Endothelial cell of umbilical vein (primary cell): ENCODE results near the gene MPST. TPM values are rescaled to one million over a fixed set of nuclear protein-coding genes. Genes with fewer than 3 reads are reported as not detected.

Source experiments
- BruUV-seq: library from RNA; stranded (reverse); fragments of 400-500 nt; replicated peaks from 2 replicates; lab custom pipeline; 2021; lab: Mats Ljungman, UMichigan
- CTCF ChIA-PET: fragments of 300-600, 350-600 bp; sonication (Branson Sonifier 250); formaldehyde crosslinking; loops from one replicate; lab custom pipeline; 2021; ENCODE audit warnings: antibody characterized with exemption, inconsistent platforms; lab: Charles Lee
- POLR2A ChIA-PET: fragments of 300-600, 350-600 bp; sonication (Branson Sonifier 250); formaldehyde crosslinking; loops from one replicate; lab custom pipeline; 2021; ENCODE audit warnings: antibody characterized with exemption, inconsistent platforms; lab: Charles Lee
- DNase-seq: peaks from one replicate; pipeline ENCODE4 v3.0.0-alpha.2; 2011; ENCODE audit warnings: low read depth, low spot score
- FAIRE-seq: peaks from 2 replicates; lab custom pipeline; 2011; peaks lifted over from hg19 to GRCh38; lab: Jason Lieb, UNC
- H2AFZ ChIP-seq: 2 replicates; pipeline ENCODE4 v1.6.0; 2012; ENCODE audit warnings: low read depth, low read length, control low read depth, inconsistent platforms
- H3K27ac ChIP-seq: 2 replicates; pipeline ENCODE4 v1.5.1; 2011; ENCODE audit warnings: low read depth, mild to moderate bottlenecking, control low read depth, low read length, moderate library complexity; ENCODE audit not compliant: insufficient read depth
- H3K27me3 ChIP-seq, 2 experiments: 2 replicates each; pipeline versions ENCODE4 v1.6.0 to v1.6.1; 2011; ENCODE audit warnings: low read length in 2 of 2, mixed read lengths in 1 of 2; ENCODE audit not compliant: control insufficient read depth in 2 of 2, insufficient read depth in 2 of 2
- H3K36me3 ChIP-seq, 2 experiments: 2 replicates in 1 of 2; 3 replicates in 1 of 2; pipeline ENCODE4 v1.5.1; 2011; ENCODE audit warnings: low read length in 2 of 2, mild to moderate bottlenecking in 1 of 2, moderate library complexity in 1 of 2; ENCODE audit not compliant: control insufficient read depth in 2 of 2, insufficient read depth in 2 of 2; ENCODE audit errors: extremely low read depth in 1 of 2
- H3K4me1 ChIP-seq: 3 replicates; pipeline ENCODE4 v1.5.1; 2011; ENCODE audit warnings: mild to moderate bottlenecking, low read length; ENCODE audit not compliant: control insufficient read depth, insufficient read depth; ENCODE audit errors: extremely low read depth
- H3K4me2 ChIP-seq: 2 replicates; pipeline ENCODE4 v1.6.1; 2011; ENCODE audit warnings: low read length, control low read depth, mixed read lengths; ENCODE audit not compliant: insufficient read depth
- H3K4me3 ChIP-seq, 3 experiments: fragments of 200-600 bp in 1 of 3; sonication (generic), shearing (Covaris generic) in 1 of 3; replicated peaks in 1 of 3; 2 replicates each; pipeline ENCODE4 v1.5.1; 2011 to 2016; ENCODE audit warnings: control low read depth in 3 of 3, low read length in 3 of 3, mild to moderate bottlenecking in 2 of 3, inconsistent platforms in 1 of 3, low read depth in 1 of 3, moderate library complexity in 1 of 3; ENCODE audit not compliant: insufficient read depth in 1 of 3
- H3K79me2 ChIP-seq: 2 replicates; pipeline ENCODE4 v1.6.0; 2012; ENCODE audit warnings: low read length, inconsistent platforms; ENCODE audit not compliant: control insufficient read depth, insufficient read depth
- H3K9ac ChIP-seq: replicated peaks from 2 replicates; pipeline ENCODE3; 2011; ENCODE audit warnings: low read length, control low read depth; ENCODE audit not compliant: insufficient read depth; ENCODE audit errors: extremely low read depth
- H3K9me1 ChIP-seq: replicated peaks from 3 replicates; pipeline ENCODE4 v1.6.0; 2011; ENCODE audit warnings: mild to moderate bottlenecking, low read length; ENCODE audit not compliant: control insufficient read depth, insufficient read depth; ENCODE audit errors: extremely low read depth
- H3K9me3 ChIP-seq: replicated peaks from 2 replicates; pipeline ENCODE4 v1.5.1; 2012; ENCODE audit warnings: low read length, inconsistent platforms; ENCODE audit not compliant: control insufficient read depth, insufficient read depth
- H4K20me1 ChIP-seq: replicated peaks from 2 replicates; pipeline ENCODE3; 2011; ENCODE audit warnings: mild to moderate bottlenecking, low read length; ENCODE audit not compliant: control insufficient read depth, insufficient read depth; ENCODE audit errors: extremely low read depth
- CTCF ChIP-seq, 2 donors: IDR thresholded peaks; 1 replicate in 1 of 2; 2 replicates in 1 of 2; pipeline ENCODE4 v1.5.1; 2011; ENCODE audit warnings: low read length in 2 of 2, mild to moderate bottlenecking in 2 of 2, moderate library complexity in 2 of 2, control low read depth in 1 of 2, inconsistent platforms in 1 of 2, low read depth in 1 of 2; ENCODE audit not compliant: insufficient read depth in 1 of 2; ENCODE audit errors: extremely low read depth in 1 of 2
- EZH2 ChIP-seq: IDR thresholded peaks from 2 replicates; pipeline ENCODE4 v1.6.1; 2012; ENCODE audit warnings: borderline replicate concordance, low read depth, mild to moderate bottlenecking, moderate library complexity, low read length, inconsistent platforms; ENCODE audit not compliant: severe bottlenecking
- GATA2 ChIP-seq: IDR thresholded peaks from 2 replicates; pipeline ENCODE4 v1.7.0; 2011; ENCODE audit warnings: low read depth, mild to moderate bottlenecking, moderate library complexity, mixed read lengths, low read length; ENCODE audit not compliant: insufficient read length, insufficient read depth
- JUN ChIP-seq: IDR thresholded peaks from 2 replicates; pipeline ENCODE4 v1.6.1; 2011; ENCODE audit warnings: borderline replicate concordance, low read depth; ENCODE audit not compliant: insufficient read length, insufficient read depth
- MYC ChIP-seq: IDR thresholded peaks from one replicate; pipeline ENCODE4 v1.6.1; 2011; ENCODE audit warnings: mild to moderate bottlenecking, low read depth, low read length
- POLR2A ChIP-seq: IDR thresholded peaks from 2 replicates; pipeline ENCODE4 v1.6.1; 2012; ENCODE audit warnings: low read depth, mild to moderate bottlenecking, control low read depth, low read length
- dilution Hi-C: fragments of 300-500 bp; cut with MboI; formaldehyde crosslinking; loops from one replicate; pipeline ENCODE4 v1.15.0; 2019; ENCODE audit warnings: low sequenced_read_pairs; ENCODE audit not compliant: extremely low pct_ligation_motif_present
- intact Hi-C: fragments of 100-400 bp; cut with micrococcal nuclease; formaldehyde crosslinking; loops from one replicate; pipeline ENCODE4 v1.10.0; 2022
- polyA plus RNA-seq, 4 experiments: library from polyadenylated mRNA; depleted of rRNA in 3 of 4; stranded (reverse) in 3 of 4; unstranded in 1 of 4; fragments of >200 nt; gene quantifications; 2 replicates each; pipeline versions ENCODE4 v1.2.1 to v1.2.3, GENCODE V29; 2011 to 2012; ENCODE audit warnings: missing spikeins in 1 of 4
- total RNA-seq: library from RNA; stranded (reverse); gene quantifications from 2 replicates; pipeline ENCODE4 v1.2.3, GENCODE V29; 2021
- TF ChIP-seq, protein P1 (sequence below): IDR thresholded peaks from 2 replicates; pipeline ENCODE4 v1.6.1; 2011; ENCODE audit not compliant: insufficient read depth, insufficient read length

MPST gene
- total and polyA plus RNA-seq, 2 donors (not counting 3 experiments of a cell fraction or from before 2014, with no cell fraction given): 93.2 to 124 TPM

DNA sequence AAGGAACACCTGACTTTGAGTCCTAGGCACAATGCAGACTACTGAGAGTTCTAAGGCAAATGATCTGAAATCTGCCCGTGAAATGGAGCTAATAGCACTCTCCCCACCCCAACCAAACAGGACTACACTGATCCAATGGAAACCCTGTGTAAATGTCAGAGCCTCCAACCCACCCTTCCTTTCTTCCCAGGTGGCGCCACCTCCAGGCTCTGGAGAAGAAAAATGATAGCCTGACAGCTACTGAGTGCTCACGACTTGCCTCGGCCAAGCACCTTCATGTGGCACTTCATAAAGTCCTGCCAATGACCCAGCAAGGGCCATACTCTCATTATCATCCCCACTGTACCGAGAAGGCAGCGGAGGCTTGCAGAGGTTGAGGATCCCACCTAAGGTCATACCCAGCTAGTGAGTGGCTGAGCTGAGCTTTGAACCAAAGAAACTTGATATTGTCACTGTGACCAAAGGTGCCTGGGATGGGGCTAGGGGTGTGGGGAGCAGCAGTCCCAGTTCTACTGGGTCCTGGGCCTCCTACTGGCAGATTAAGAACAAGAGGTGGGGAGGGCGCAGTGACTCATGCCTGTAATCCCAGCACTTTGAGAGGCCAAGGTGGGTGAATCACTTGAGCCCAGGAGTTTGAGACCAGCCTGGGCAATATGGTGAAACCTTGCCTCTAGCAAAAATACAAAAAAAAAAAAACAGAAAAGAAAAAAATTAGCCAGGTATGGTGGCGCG is 20.8 kb upstream of the MPST start:
- Histone ChIP-seq H3K9me3 (no peaks in the 10 kb centered on the region), H3K79me2 (no peaks in the 10 kb centered on the region), H3K9me1 (no peaks in the 10 kb centered on the region), H3K4me3 (no peak overlapping the region), H2AFZ (no peak overlapping the region), H3K36me3 (no peaks in the 10 kb centered on the region), H3K9ac (no peak overlapping the region), H3K27ac (no peak overlapping the region), H3K27me3 (peaks cover 2 to 15% of the 10 kb centered on the region in 2 experiments), H3K4me2 (no peak overlapping the region), H4K20me1 (no peaks in the 10 kb centered on the region), H3K4me1 (no peaks in the 10 kb centered on the region)
- CTCF ChIA-PET: interaction anchor here (1.0 to 1.7 kb wide), 2 partner anchors 10 to 21 kb away, joined by 3 to 6 read pairs; a partner anchor contains a TSS
- BruUV-seq: no TSS peak
- intact Hi-C loops: no loop called here
- FAIRE-seq (no peak), DNase-seq (no peak)
- POLR2A ChIA-PET: no interaction called here
- TF ChIP-seq MYC (no peak), EZH2 (no peak), CTCF (IDR thresholded peaks at IDR 0.05; ENCODE audit: extremely low read depth in 1 of 2, insufficient read depth in 1 of 2, low read depth in 1 of 2, low read length in 2 of 2) (no peak), JUN (no peak), POLR2A (no peak), GATA2 (no peak)
- TF ChIP-seq, protein P1, sequence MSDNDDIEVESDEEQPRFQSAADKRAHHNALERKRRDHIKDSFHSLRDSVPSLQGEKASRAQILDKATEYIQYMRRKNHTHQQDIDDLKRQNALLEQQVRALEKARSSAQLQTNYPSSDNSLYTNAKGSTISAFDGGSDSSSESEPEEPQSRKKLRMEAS: no peak
- dilution Hi-C loops: no loop called here
